SK-N-SH (cell line): ENCODE results near the gene AGRN.

Experiments
- EP300 ChIP-seq, 2 experiments: IDR thresholded peaks; 2 replicates each; pipeline versions ENCODE4 v1.4.0 to v1.6.1; 2012; ENCODE audit warnings: borderline replicate concordance in 1 of 2, low read depth in 1 of 2, low read length in 1 of 2
- FOSL2 ChIP-seq: IDR thresholded peaks from 2 replicates; pipeline ENCODE4 v1.4.0; 2012; ENCODE audit warnings: low read depth, mild to moderate bottlenecking, moderate library complexity, borderline replicate concordance
- MEF2A ChIP-seq: IDR thresholded peaks from 2 replicates; pipeline ENCODE4 v1.4.0; 2012; ENCODE audit warnings: low read depth, borderline replicate concordance
- POLR2AphosphoS5 ChIP-seq: IDR thresholded peaks from 2 replicates; pipeline ENCODE4 v1.6.1; 2012; ENCODE audit warnings: low read depth, low read length
- RCOR1 ChIP-seq: fragments of 150-350 bp; IDR thresholded peaks from 2 replicates; pipeline ENCODE4 v1.6.1; 2017; ENCODE audit warnings: antibody characterized with exemption, low read length
- SMC3 ChIP-seq: IDR thresholded peaks from 2 replicates; pipeline ENCODE4 v1.6.1; 2012; ENCODE audit warnings: low read depth, low read length, improper control_type of control experiment
- TAF1 ChIP-seq: IDR thresholded peaks from 2 replicates; pipeline ENCODE4 v1.6.1; 2012; ENCODE audit warnings: low read depth, mild to moderate bottlenecking, low read length, moderate library complexity, borderline replicate concordance
- TF ChIP-seq, protein P1 (sequence below): fragments of 200-600 bp; sonication (generic); IDR thresholded peaks from 2 replicates; pipeline ENCODE4 v1.6.1; 2017; ENCODE audit warnings: antibody characterized with exemption, mild to moderate bottlenecking, moderate library complexity
- TF ChIP-seq, protein P2 (sequence below): IDR thresholded peaks from 2 replicates; pipeline ENCODE4 v1.6.1; 2012; ENCODE audit warnings: mild to moderate bottlenecking, low read depth, low read length, moderate library complexity
- TF ChIP-seq, protein P3 (sequence below): IDR thresholded peaks from 2 replicates; pipeline ENCODE4; 2012

DNA sequence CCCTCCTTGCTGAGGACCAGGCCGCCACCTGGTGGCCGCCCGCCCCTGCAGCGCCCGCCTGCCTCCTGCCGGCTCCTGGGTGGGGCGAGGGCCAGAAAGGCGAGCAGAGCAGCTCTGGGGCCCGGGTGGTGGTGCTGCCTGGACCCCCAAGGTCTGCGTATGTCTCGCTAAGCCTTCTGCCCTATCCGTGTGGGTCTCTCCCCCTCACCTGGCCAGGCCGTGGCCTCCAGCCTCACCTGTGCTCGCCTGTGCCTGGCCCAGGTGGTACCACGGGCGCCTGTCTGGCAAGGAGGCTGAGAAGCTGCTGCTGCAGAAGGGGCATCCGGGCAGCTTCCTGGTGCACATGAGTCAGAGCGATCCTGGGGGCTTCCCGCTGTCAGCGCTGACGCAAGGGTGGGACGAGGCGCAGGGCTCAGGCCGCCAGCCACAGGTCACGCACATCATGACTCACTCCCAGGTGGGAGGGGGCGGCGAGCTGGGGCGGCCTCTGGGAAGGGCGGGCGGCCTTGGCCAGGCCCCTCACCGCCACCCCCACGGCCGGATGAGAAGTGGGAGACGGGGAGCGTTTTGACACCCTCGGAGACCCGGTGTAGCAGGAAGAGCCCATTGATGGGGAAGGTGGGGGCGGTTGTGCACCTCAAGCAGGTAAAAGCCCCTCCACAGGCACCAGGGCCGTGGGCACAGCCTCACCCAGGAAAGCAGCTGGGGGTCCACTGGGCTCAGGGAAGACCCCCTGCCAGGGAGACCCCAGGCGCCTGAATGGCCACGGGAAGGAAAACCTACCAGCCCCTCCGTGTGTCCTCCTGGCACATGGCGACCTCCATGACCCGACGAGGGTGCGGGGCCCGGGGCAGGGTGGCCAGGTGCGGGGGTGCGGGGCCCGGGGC, 44.3 kb downstream of the AGRN start:
- TF ChIP-seq, protein P1, sequence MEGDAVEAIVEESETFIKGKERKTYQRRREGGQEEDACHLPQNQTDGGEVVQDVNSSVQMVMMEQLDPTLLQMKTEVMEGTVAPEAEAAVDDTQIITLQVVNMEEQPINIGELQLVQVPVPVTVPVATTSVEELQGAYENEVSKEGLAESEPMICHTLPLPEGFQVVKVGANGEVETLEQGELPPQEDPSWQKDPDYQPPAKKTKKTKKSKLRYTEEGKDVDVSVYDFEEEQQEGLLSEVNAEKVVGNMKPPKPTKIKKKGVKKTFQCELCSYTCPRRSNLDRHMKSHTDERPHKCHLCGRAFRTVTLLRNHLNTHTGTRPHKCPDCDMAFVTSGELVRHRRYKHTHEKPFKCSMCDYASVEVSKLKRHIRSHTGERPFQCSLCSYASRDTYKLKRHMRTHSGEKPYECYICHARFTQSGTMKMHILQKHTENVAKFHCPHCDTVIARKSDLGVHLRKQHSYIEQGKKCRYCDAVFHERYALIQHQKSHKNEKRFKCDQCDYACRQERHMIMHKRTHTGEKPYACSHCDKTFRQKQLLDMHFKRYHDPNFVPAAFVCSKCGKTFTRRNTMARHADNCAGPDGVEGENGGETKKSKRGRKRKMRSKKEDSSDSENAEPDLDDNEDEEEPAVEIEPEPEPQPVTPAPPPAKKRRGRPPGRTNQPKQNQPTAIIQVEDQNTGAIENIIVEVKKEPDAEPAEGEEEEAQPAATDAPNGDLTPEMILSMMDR = peak; percentile 69
- TF ChIP-seq SMC3 = peak; percentile 83
- no peak for TF ChIP-seq TAF1
- TF ChIP-seq MEF2A = no peak
- no peak for TF ChIP-seq POLR2AphosphoS5
- TF ChIP-seq FOSL2 = peak; percentile 42; the same call in 1 of the 2 replicates
- TF ChIP-seq, protein P2, sequence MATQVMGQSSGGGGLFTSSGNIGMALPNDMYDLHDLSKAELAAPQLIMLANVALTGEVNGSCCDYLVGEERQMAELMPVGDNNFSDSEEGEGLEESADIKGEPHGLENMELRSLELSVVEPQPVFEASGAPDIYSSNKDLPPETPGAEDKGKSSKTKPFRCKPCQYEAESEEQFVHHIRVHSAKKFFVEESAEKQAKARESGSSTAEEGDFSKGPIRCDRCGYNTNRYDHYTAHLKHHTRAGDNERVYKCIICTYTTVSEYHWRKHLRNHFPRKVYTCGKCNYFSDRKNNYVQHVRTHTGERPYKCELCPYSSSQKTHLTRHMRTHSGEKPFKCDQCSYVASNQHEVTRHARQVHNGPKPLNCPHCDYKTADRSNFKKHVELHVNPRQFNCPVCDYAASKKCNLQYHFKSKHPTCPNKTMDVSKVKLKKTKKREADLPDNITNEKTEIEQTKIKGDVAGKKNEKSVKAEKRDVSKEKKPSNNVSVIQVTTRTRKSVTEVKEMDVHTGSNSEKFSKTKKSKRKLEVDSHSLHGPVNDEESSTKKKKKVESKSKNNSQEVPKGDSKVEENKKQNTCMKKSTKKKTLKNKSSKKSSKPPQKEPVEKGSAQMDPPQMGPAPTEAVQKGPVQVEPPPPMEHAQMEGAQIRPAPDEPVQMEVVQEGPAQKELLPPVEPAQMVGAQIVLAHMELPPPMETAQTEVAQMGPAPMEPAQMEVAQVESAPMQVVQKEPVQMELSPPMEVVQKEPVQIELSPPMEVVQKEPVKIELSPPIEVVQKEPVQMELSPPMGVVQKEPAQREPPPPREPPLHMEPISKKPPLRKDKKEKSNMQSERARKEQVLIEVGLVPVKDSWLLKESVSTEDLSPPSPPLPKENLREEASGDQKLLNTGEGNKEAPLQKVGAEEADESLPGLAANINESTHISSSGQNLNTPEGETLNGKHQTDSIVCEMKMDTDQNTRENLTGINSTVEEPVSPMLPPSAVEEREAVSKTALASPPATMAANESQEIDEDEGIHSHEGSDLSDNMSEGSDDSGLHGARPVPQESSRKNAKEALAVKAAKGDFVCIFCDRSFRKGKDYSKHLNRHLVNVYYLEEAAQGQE = no peak
- TF ChIP-seq, protein P3, sequence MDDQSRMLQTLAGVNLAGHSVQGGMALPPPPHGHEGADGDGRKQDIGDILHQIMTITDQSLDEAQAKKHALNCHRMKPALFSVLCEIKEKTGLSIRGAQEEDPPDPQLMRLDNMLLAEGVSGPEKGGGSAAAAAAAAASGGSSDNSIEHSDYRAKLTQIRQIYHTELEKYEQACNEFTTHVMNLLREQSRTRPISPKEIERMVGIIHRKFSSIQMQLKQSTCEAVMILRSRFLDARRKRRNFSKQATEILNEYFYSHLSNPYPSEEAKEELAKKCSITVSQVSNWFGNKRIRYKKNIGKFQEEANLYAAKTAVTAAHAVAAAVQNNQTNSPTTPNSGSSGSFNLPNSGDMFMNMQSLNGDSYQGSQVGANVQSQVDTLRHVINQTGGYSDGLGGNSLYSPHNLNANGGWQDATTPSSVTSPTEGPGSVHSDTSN = 0 out of 2 replicates have a peak, but pooled peaks have one; percentile 15
- no peak for TF ChIP-seq EP300 (IDR thresholded peaks at IDR 0.05; ENCODE audit: borderline replicate concordance in 1 of 2, low read depth in 1 of 2, low read length in 1 of 2)
- no peak for TF ChIP-seq RCOR1
